ENCODE results near the gene STRADB. TPM values are rescaled to one million over a fixed set of nuclear protein-coding genes. Genes with fewer than 3 reads are reported as not detected.

Gene STRADB
- total and polyA plus RNA-seq, 12 donors = 20.3 to 77.6 (median 54.6) TPM

GRCh38 chr2:201448061-201448460 is 3.5 kb upstream of the STRADB start:
- 93 to 95% methylated on average over 1 of the region's 1 CpG for WGBS, 2 donors
- peaks cover 0 to 18% (median 0%) of the 10 kb centered on the region in 9 donors for H3K36me3 ChIP-seq
- DNase-seq (no peak), ATAC-seq (no peak)
- peaks cover 3 to 84% (median 67%) of the 10 kb centered on the region in 9 donors for H3K4me1 ChIP-seq
- peak overlapping the region in 1 of 10 donors; percentile 84 for H3K4me3 ChIP-seq
- TF ChIP-seq CTCF (IDR thresholded peaks at IDR 0.05) = no peak
- H3K27ac ChIP-seq = peak overlapping the region in 2 of 10 donors; percentile 0 to 41
- no peaks in the 10 kb centered on the region for H3K9me3 ChIP-seq
- no peaks in the 10 kb centered on the region for H3K27me3 ChIP-seq
- intact Hi-C loops (cut with DNase I) = no loop called here

GRCh38 chr2:201448701-201449100 is 2.8 kb upstream of the STRADB start:
- Histone ChIP-seq H3K36me3 (peaks cover 0 to 18% (median 0%) of the 10 kb centered on the region in 9 donors), H3K9me3 (no peaks in the 10 kb centered on the region), H3K27me3 (no peaks in the 10 kb centered on the region), H3K27ac (peak overlapping the region in 3 of 10 donors; percentile 0 to 41 (median 21)), H3K4me3 (peak overlapping the region in 1 of 10 donors; percentile 84), H3K4me1 (peaks cover 3 to 82% (median 72%) of the 10 kb centered on the region in 9 donors)
- 66% methylated on average over 4 of the region's 4 CpGs for WGBS, 2 donors
- TF ChIP-seq CTCF (IDR thresholded peaks at IDR 0.05) = no peak
- no peak for DNase-seq
- intact Hi-C loops (cut with DNase I) = no loop called here
- no peak for ATAC-seq

- peak in 6 of 8 donors; percentile 10 to 72 (median 58) for ATAC-seq
- Histone ChIP-seq H3K9me3 (no peaks in the 10 kb centered on the region), H3K36me3 (peaks cover 0 to 31% (median 0%) of the 10 kb centered on the region in 9 donors), H3K27me3 (no peaks in the 10 kb centered on the region), H3K4me1 (peaks cover 3 to 65% (median 56%) of the 10 kb centered on the region in 9 donors), H3K4me3 (peak overlapping the region; percentile 73 to 90 (median 84)), H3K27ac (peak overlapping the region; percentile 90 to 95 (median 94))
- WGBS, 2 donors = 0 to 1% methylated on average over 20 of the region's 20 CpGs
- no peak for DNase-seq
- TF ChIP-seq CTCF (IDR thresholded peaks at IDR 0.05) = no peak
- intact Hi-C loops (cut with DNase I) = loop anchor here in 8 of 10 donors (1.0 to 10.0 kb wide), 8 partner anchors 18 to 216 kb away; no protein-coding TSS in a partner anchor
Observed at GRCh38 chr2:201450954-201451291, 617 bp upstream of the STRADB start.

- DNase-seq = no peak
- peaks cover 0 to 38% (median 0%) of the 10 kb centered on the region in 9 donors for H3K36me3 ChIP-seq
- no peaks in the 10 kb centered on the region for H3K9me3 ChIP-seq
- peak overlapping the region; percentile 73 to 90 (median 84) for H3K4me3 ChIP-seq
- H3K27me3 ChIP-seq = no peaks in the 10 kb centered on the region
- ATAC-seq = peak in 7 of 8 donors; percentile 1 to 66 (median 10)
- peaks cover 0 to 52% (median 44%) of the 10 kb centered on the region in 9 donors for H3K4me1 ChIP-seq
- intact Hi-C loops (cut with DNase I) = loop anchor here in 4 of 10 donors (5.0 to 10.0 kb wide), 3 partner anchors 40 to 217 kb away; no protein-coding TSS in a partner anchor
- 11 to 13% methylated on average over 46 to 49 of the region's 49 CpGs for WGBS, 2 donors
- H3K27ac ChIP-seq = peak overlapping the region; percentile 90 to 95 (median 94)
- peak in 1 of 9 donors; percentile 13 for TF ChIP-seq CTCF (IDR thresholded peaks at IDR 0.05)
Observed at GRCh38 chr2:201452058-201452921, 750 bp downstream of the STRADB start.
